NCI-H345 treated with DMSO at 0.1 percent for 48 hours (cell line): Measurements from ENCODE around the gene ALPP.
"Not testable (repeated sequence)": the region's sequence is repeated elsewhere in the genome, so short reads cannot be mapped to it uniquely, and the experiment has no call there.

Source experiments
- DNase-seq: peaks from one replicate; lab custom pipeline; 2025; ENCODE audit not compliant: unreplicated experiment; lab: John Stamatoyannopoulos, UW

The ALPP gene

DNA sequence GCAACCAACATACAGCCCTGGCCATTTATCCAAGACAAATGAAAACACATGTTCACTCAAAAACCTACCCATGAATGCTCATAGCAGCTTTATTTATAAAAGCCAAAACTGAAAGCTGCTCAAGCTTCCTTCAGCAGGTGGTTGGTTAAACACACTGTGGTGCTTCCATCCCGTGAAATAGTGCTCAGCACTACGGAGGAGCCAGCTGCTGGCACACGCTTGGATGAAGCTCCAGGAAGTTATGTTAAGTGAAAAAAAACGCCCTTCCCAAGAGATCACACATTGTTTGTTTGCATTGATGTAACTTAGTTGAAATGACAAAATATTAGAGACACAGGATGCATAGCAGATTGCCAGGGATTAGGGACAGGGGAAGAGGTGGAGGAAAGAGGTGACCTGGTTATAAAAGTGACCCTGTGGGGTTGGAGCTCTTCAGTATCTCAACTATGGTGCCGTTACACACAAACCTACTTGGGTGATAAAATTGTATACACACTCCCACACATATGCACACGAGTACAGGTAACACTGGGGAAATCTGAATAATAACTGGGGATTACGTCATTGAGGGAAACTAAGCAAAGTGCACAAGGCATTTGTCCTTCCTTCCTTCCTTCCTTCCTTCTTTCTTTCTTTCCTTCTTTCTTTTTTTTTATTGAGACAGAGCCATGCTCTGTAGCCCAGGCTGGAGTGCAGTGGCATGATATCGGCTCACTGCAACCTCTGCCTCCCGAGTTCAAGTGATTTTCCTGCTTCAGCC, 21.9 kb downstream of the ALPP start:
- DNase-seq: peak; percentile 29

DNA sequence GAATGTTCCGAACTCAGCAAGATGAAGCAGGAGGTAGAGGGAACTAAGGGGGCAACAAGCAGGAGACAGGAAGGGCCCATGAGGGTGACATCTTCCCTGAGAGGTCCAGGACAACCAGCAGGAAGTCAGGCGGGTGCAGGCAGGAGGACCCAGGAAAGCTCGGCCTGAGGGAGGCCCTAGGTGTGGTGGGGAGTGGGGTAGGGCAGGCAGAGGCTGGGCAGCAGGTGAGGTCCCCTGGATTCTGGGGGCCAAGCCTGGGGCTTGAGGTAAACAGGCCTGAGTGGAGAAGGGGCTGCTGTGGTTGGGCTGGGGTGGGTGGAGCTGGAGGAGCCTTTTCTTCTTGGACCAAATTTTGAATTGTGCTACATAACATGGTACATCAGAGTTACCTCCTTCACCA, 24.0 kb downstream of the ALPP start:
- no peak for DNase-seq

DNA sequence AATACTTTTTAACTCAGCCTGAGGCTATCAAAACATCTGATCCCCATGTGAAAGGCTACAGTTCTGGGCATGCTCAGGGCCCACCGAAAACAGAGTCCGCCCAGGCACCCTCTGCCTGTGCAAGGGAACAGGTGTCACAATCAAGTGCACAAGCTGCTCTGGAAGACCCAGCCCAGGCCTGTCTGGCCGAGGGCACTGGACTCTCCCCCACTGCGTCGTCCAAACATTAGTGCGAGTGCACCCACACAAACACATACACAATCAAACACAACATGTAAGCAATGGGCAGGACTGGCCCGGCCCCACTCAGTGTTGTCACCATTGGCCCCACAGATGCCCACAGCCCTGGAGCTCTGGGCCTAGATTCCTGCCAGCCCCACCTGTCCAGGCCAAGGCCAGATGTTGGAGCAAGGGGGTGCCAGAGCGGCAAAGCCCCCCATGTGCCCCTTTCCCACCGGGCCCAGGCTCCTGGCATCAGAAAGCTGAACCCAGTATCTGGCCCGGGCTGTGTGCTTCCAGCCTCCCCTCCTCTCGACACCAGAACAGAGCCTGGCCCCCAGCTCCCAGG, 27.5 kb downstream of the ALPP start:
- no peak for DNase-seq

DNA sequence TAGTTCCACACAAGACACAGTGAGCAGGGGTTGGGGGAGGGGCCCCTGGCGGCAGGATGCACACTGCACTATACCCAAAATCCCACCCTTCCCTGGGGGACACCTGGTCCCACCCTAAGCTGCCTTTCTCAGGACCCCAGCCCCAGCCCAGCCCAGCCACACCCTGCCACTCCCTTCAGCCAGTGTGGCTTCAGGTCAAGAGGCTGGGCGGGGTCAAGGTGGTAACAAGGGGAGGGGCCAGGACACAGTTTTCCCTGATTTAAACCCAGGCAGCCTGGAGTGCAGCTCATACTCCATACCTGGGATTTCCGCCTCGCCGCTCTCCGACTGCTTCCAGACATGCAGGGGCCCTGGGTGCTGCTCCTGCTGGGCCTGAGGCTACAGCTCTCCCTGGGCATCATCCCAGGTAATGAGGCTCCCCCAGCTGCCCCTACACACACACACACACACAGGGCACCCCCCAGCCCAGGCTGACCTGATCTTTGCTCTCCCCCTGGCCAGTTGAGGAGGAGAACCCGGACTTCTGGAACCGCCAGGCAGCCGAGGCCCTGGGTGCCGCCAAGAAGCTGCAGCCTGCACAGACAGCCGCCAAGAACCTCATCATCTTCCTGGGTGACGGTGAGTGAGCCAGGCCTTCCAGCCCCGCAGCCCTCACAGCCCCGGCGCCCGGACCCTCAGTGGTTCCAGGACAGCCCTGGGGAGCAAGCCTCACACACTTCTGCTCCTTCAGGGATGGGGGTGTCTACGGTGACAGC, 28.2 kb downstream of the ALPP start, which contains the start of gene ALPG:
ALPG (plus strand) TSS at position 289 of the 755 bp plus-strand sequence; CDS start at position 340, 51 bp downstream.
- no peak for DNase-seq

DNA sequence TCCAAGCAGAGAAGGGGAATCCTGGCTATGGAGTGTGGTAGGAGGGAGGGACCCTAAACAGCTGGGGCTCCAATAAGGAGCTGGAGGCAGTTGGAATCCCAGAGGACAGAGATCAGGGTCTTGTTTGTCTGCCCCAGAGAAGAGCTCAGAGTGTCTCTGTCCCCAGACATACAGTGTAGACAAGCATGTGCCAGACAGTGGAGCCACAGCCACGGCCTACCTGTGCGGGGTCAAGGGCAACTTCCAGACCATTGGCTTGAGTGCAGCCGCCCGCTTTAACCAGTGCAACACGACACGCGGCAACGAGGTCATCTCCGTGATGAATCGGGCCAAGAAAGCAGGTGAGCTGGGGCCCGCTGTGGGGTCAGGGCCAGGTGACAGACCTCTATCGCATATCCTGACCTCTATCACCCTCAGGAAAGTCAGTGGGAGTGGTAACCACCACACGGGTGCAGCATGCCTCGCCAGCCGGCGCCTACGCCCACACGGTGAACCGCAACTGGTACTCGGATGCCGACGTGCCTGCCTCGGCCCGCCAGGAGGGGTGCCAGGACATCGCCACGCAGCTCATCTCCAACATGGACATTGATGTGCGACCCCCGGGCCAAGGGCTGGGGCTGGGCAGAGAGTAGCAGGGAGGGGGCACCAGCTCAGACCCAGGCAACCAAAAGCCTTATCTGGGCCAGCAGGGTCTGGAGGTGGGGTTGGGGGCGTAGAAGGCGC, 29.0 kb downstream of the ALPP start:
- not testable (repeated sequence) for DNase-seq

DNA sequence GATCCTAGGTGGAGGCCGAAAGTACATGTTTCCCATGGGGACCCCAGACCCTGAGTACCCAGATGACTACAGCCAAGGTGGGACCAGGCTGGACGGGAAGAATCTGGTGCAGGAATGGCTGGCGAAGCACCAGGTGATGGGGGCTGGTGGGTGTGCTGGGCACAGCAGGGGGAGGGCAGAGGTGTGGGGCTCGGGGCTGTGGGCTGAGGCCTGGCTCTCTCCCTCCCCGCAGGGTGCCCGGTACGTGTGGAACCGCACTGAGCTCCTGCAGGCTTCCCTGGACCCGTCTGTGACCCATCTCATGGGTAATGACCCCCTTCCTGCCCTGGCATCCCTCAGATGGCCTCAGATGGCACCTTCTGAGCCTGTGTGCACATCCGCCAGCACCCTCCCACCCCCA, 29.7 kb downstream of the ALPP start:
- DNase-seq: not testable (repeated sequence)

DNA sequence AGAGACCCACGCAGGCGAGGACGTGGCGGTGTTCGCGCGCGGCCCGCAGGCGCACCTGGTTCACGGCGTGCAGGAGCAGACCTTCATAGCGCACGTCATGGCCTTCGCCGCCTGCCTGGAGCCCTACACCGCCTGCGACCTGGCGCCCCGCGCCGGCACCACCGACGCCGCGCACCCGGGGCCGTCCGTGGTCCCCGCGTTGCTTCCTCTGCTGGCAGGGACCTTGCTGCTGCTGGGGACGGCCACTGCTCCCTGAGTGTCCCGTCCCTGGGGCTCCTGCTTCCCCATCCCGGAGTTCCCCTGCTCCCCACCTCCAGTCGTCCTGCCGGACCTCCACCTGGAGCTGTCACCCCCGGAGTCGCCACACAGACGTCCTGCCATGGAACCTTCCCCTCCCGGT, 31.1 kb downstream of the ALPP start:
- not testable (repeated sequence) for DNase-seq

DNA sequence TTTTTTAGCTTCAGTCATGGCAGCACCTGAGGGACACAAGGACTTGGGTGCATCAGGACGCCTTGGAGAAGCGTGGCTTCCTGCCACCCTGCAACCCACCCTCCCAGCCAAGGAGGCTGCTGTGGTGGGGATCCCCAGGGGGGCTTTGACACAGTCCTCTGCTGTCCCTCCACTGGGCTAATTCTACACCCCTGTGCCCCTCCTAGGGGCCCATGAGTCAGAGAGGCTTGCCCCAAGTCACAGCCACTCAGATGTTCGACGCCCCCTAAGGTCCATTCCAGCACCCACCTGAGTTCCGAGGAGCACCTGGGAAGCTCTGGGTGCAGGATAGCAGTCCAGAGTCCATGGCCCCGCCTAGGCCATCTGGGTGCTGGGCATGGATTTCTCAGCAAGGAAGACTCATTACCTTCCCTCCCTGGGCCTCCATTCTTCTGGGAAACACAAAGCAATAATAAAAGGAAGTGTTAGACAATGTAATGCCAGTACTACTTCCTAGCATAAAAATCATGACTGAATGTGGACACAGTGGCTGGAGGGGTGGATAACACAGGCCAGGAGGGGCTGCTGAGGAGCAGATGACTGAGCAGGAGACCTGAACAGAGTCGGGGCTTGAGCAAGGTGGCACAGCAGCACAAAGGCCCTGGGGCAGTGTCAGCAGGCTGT, 31.8 kb downstream of the ALPP start:
- DNase-seq: no peak

DNA sequence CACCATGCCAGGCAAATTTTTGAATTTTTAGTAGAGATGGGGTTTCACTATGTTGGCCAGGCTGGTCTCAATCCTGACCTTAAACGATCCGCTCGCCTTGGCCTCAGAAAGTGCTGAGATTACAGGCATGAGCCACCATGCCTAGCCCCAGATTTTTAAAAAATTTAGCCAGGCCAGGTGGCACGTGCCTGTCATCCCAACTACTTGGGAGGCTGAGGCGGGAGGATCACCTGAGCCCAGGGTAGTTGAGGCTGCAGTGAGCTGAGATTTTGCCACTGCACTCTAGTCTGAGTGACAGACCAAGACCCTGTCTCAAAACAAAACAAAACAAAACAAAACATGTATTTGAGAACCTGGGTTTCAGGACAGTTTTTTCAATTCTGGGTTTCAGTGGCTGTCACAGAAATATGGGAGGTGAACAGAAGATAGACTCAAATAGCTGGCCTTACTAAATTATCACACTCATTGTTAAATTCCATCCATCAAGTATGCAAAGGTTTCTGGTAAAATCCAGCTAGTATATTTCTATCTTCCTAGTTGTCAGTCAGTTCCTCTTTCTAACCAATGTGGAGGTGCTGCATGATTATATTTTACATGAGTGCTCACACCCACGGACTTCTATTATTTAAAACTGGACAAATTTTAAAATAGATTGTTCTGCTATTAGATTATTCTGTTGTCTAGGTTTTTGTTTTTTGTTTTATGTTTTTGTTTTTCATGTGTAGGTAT, 33.5 kb downstream of the ALPP start:
- no peak for DNase-seq

DNA sequence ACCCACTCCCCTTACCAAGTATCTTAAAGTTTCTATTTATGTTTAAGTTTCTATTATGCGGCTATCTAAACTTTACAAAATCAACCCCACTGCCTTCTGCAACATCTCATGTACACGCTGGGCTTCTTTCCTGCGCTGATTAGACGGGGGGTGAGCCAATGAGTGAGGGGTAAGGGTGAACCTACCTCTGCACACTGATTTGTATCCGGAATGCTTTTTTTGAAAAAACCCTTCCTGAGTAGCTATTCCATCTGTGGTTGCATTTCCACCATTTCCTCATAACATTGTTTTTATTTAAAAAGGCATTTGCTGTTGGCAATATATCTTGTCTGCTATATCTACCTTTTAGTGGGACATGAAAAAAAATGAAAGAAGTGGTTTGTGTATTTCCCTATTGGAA, 34.4 kb downstream of the ALPP start:
- DNase-seq: no peak

DNA sequence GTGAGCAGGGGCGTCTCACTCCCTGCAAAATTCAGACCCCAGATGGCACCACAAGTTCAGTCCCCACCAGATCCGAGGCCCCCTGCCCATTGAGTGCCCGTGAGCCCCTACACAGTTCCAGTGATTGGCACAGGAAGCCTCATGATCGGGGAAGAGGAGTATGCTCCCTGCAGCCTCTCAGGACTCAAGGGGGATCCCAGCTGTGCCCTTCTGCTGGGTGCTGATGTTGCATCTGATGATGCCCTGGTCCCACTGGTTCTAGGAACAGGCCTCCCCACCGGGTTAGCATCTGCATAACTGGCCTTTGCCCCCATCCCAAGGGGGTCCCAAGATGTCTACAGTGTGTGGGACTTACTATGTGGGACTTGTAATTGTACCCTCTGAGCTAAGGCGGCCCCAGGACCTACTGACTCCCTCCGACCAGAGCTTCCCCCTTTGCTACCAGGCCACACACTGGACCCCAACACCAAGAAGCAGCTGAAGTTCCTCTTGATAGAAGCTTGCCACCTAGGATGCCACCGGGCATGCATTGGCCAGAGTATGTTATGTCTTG, 36.7 kb downstream of the ALPP start:
- no peak for DNase-seq

DNA sequence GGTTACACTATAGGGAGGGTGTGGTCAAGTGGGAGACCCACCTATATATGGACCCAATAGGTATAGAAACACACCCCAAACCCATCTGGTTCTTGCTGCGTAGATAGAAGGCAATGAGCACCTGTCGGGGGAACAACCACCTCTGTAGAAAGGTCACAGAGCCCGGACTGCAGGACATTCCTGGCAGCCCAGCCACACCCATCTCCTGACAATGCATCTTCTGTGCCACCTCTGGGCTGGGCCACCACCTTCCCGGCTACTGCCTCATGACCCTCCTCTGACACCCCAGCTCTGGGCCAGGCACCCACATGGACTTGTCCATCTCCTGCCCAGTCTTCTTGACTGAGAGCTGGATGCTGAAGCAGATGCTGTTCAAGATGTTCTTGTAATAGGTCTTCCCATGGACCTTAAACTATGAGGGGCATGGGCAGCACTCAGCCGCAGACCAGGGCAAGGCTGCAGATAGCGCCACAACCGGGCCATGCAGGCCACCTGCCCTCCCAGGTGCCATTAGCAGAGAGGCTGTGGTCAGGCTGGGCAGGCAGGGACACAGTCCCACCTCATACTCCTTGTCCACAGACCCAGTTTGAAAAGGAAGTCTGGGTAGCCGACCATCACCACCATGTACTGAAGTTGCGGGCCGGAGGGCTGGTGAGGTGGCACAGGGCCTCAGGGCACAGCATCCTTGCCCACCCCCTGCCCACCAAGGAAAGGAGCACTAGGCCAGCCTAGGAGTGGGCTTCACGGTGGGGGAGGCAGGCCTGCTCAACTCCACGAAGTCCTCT, 37.4 kb downstream of the ALPP start:
- DNase-seq: no peak

DNA sequence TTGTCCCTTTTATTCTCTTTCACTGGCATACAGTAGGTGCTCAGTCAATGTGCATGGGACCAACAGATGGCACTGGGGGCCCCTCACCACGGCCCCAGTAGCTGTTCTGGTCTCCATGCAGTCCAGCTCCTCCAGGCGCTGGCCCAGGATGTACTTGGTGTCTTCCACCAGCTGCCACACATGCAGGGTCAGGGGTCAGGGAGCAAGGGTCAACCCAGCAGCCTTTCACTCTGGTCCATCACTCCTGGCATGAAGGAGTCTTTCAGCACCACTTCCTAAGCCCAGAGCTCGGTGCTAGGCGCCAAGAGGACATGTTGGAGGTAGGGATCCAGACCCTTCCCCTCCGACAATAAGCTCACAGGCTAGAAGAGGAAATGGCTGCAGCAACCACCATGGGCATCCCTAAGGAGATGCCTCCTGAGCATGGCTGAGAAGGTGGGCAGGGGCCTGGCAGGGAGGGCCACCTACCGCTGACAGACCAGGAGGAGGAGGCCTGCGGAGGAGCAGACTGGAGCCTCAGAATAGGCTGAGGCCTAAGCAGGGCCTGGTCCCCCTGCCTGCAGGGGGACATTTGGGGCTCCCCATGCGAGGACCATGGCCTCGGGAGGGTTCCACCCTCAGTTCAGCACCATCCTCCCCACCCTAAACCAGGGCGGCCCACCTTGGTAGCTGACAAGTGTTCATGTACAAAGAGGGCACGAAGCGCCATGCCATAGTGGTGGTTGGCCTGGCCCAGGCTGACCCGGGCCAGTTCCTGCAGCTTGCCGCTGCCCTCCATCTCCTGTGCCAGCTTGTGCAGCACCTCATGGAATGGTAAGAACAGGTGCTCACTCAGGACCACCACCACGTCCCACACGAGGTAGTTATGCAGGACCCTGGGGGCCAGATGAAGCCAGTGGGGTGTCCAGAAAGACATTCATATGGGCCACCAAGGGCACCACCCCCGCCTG, 38.2 kb downstream of the ALPP start:
- DNase-seq: no peak

DNA sequence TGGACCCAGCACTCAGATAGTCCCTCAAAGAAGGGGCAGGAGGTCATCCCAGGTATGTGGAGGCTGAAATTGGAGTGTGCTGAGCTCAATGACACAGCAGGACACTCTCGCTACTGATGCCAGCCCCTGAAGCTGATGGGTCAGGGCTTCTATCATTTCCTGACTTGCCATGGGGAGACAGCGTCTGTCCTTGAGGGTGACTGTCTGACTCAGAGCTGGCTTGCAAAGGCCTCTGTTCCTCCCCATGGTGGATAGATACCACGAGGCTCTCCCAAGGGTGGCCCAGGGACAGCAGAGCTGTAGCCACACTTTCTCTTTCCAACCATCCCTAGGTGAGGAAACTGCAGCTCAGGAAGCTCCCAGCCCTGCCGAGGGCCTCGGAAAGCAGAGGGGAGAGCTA, 38.9 kb downstream of the ALPP start:
- no peak for DNase-seq

DNA sequence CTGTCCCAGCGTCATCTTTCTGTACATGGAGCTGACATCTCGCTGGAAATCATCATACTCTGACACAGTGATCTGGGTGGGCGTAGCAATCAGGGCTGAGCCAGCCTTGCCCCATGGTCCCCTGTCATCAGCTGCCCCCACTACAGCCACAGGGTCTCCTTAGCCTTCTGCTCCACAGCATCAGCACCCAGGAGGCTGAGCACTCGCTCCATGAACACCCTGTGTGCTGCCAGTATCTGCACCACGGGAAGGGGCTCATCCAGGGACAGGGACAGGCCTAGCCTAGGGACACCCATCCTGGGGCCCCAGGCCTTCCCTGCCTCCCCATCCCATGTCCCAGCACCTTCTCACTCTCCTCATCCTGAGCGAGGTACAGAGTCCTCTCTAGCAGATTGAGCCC, 39.5 kb downstream of the ALPP start:
- DNase-seq: no peak

DNA sequence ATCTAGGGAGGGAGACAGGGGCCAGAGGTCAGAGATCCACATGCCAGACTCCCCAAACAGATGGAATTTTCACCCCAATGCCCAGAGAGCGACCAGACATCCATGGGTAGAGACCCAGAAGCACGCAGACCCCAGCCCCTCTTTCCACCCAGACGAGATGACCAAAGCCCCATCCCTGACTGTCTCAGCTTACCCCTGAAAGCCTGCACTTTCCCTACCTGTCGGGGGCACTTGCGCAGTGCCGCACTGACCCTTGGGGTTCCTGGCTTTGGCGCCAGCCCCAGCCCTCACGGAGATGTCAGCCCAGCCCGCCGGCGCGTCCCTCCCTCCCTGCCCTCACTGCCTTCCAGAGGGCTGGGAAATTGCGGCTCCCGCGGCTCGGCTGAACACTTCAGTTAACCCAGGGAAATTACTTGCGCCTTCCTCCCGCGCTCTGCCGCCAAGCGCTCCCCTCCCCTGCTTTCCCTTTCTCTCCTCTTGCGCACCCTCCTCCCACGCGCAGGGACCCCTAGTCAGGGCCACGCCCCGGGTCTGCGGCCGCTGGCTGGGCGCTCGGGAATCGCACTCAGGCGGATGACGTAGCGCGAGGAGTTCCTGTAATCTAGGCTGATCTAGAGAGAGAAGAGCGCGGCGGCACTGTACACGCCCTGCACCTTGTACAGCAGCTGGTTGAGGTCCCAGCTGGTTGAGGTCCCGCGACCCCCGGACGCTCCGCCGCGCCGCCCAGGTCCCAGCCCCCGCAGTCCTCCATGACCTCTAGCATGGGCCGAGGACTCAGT, 40.1 kb downstream of the ALPP start:
- DNase-seq: no peak
